HCT116 (cell line): ENCODE data around the gene RAET1E. TPM values are rescaled to one million over a fixed set of nuclear protein-coding genes. Genes with fewer than 3 reads are reported as not detected.
"Not testable (repeated sequence)": the region's sequence is repeated elsewhere in the genome, so short reads cannot be mapped to it uniquely, and the experiment has no call there.

Experiments used
- ATAC-seq: fragments of 200-7000 bp; cut with Tn5 transposase; 2 replicates; pipeline ENCODE4 v1.9.1; 2020; ENCODE audit warnings: mild to moderate bottlenecking, moderate library complexity
- BruUV-seq: library from RNA; stranded (reverse); fragments of 400-500 nt; replicated peaks from 2 replicates; lab custom pipeline; 2021; lab: Mats Ljungman, UMichigan
- CTCF ChIA-PET: fragments of 300-600 bp; sonication (Branson Sonifier 250); formaldehyde crosslinking; loops from one replicate; lab custom pipeline; 2021; ENCODE audit warnings: antibody characterized with exemption; lab: Charles Lee
- POLR2A ChIA-PET: fragments of 300-600, 350-600 bp; sonication (Branson Sonifier 250); formaldehyde crosslinking; loops from one replicate; lab custom pipeline; 2021; ENCODE audit warnings: antibody characterized with exemption; lab: Charles Lee
- RAD21 ChIA-PET, 2 experiments: fragments of 300-600 bp; sonication (Branson Sonifier 250); formaldehyde crosslinking; loops; one replicate each; lab custom pipeline; 2023; ENCODE audit warnings: low total read pairs in 2 of 2; ENCODE audit not compliant: uncharacterized antibody in 2 of 2, unreplicated experiment in 2 of 2, low non-redundant PET in 1 of 2; lab: Charles Lee
- DNase-seq: peaks from one replicate; pipeline ENCODE4 v3.0.0-alpha.2; 2010; ENCODE audit warnings: low read depth, low spot score
- H2AFZ ChIP-seq: fragments of 200-600 bp; shearing (Covaris generic), sonication (generic); 2 replicates; pipeline ENCODE4 v1.6.1; 2017; ENCODE audit warnings: low read depth, mixed run types, mixed read lengths, antibody characterized with exemption, low read length; ENCODE audit not compliant: poor library complexity, severe bottlenecking
- H3K27ac ChIP-seq: 2 replicates; pipeline ENCODE4 v1.5.1; 2012; ENCODE audit warnings: low read depth, low read length
- H3K27me3 ChIP-seq: fragments of 200-600 bp; sonication (generic); 2 replicates; pipeline ENCODE4 v1.6.1; 2016; ENCODE audit warnings: mixed run types, low read length, mixed read lengths; ENCODE audit not compliant: insufficient read depth
- H3K36me3 ChIP-seq, 2 experiments: fragments of 200-500 bp in 1 of 2; fragments of 200-600 bp in 1 of 2; sonication (Bioruptor generic) in 1 of 2; sonication (generic) in 1 of 2; 2 replicates each; pipeline versions ENCODE4 v1.5.1 to v1.6.1; 2014 to 2016; ENCODE audit warnings: low read length in 2 of 2, inconsistent platforms in 1 of 2, mixed read lengths in 1 of 2, mixed run types in 1 of 2; ENCODE audit not compliant: insufficient read depth in 2 of 2, control insufficient read depth in 1 of 2
- H3K4me1 ChIP-seq, 2 experiments: fragments of 200-600 bp in 1 of 2; sonication (generic) in 1 of 2; 2 replicates each; pipeline versions ENCODE4 v1.5.1 to v1.6.1; 2012 to 2017; ENCODE audit warnings: low read length in 2 of 2, inconsistent platforms in 1 of 2, mild to moderate bottlenecking in 1 of 2, mixed read lengths in 1 of 2, mixed run types in 1 of 2, moderate library complexity in 1 of 2; ENCODE audit not compliant: insufficient read depth in 2 of 2, control insufficient read depth in 1 of 2
- H3K4me2 ChIP-seq: fragments of 200-600 bp; sonication (generic); 2 replicates; pipeline ENCODE4 v1.6.1; 2017; ENCODE audit warnings: mixed run types, low read length, mixed read lengths
- H3K4me3 ChIP-seq, 2 experiments: fragments of 200-600 bp in 1 of 2; sonication (generic) in 1 of 2; replicated peaks in 1 of 2; 2 replicates each; pipeline ENCODE4 v1.5.1; 2011 to 2016; ENCODE audit warnings: low read length in 2 of 2, control low read depth in 1 of 2, low read depth in 1 of 2, mild to moderate bottlenecking in 1 of 2, mixed read lengths in 1 of 2, mixed run types in 1 of 2
- H3K79me2 ChIP-seq: fragments of 200-600 bp; sonication (generic); 2 replicates; pipeline ENCODE4 v1.6.1; 2017; ENCODE audit warnings: mild to moderate bottlenecking, mixed run types, low read length, moderate library complexity, mixed read lengths; ENCODE audit not compliant: insufficient read depth
- H3K9ac ChIP-seq: fragments of 200-600 bp; sonication (generic); 2 replicates; pipeline ENCODE4 v1.6.1; 2016; ENCODE audit warnings: low read length, mixed read lengths
- H3K9me2 ChIP-seq: fragments of 200-600 bp; sonication (generic), shearing (Covaris generic); 2 replicates; pipeline ENCODE4 v1.6.1; 2017; ENCODE audit warnings: mixed run types, mild to moderate bottlenecking, moderate library complexity; ENCODE audit not compliant: insufficient read depth
- H3K9me3 ChIP-seq, 2 experiments: fragments of 200-500 bp in 1 of 2; fragments of 200-600 bp in 1 of 2; sonication (Bioruptor generic) in 1 of 2; sonication (generic) in 1 of 2; 2 replicates each; pipeline ENCODE4 v1.6.1; 2014 to 2017; ENCODE audit warnings: low read length in 2 of 2, mixed read lengths in 2 of 2, inconsistent platforms in 1 of 2, low read depth in 1 of 2, mild to moderate bottlenecking in 1 of 2, mixed run types in 1 of 2, moderate library complexity in 1 of 2; ENCODE audit not compliant: control insufficient read depth in 1 of 2, insufficient read depth in 1 of 2
- H4K20me1 ChIP-seq: fragments of 200-600 bp; sonication (generic), shearing (Covaris generic); 2 replicates; pipeline ENCODE4 v1.6.1; 2017; ENCODE audit warnings: mixed run types, mild to moderate bottlenecking, moderate library complexity; ENCODE audit not compliant: insufficient read depth
- CTCF ChIP-seq, 3 experiments: fragments of 200-600 bp in 1 of 3; sonication (generic) in 1 of 3; IDR thresholded peaks in 2 of 3; conservative IDR thresholded peaks in 1 of 3; 2 replicates each; pipeline ENCODE4 v1.5.1; 2012 to 2017; ENCODE audit warnings: low read depth in 2 of 3, low read length in 2 of 3, antibody characterized with exemption in 1 of 3, borderline replicate concordance in 1 of 3, control low read depth in 1 of 3, mild to moderate bottlenecking in 1 of 3, mixed read lengths in 1 of 3, mixed run types in 1 of 3, moderate library complexity in 1 of 3; ENCODE audit not compliant: insufficient read depth in 1 of 3
- EZH2 ChIP-seq: fragments of 200-600 bp; sonication (generic); IDR thresholded peaks from 2 replicates; pipeline ENCODE4 v1.6.1; 2017; ENCODE audit warnings: antibody characterized with exemption, mixed run types
- RAD21 ChIP-seq: IDR thresholded peaks from 2 replicates; pipeline ENCODE4 v1.6.1; 2012; ENCODE audit warnings: low read depth, mild to moderate bottlenecking
- intact Hi-C: fragments of 100-400 bp; cut with micrococcal nuclease; formaldehyde crosslinking; loops from 2 replicates; pipeline ENCODE4 v1.10.0; 2022
- total RNA-seq: library from RNA; stranded (reverse); gene quantifications from one replicate; pipeline ENCODE4 v1.2.1, GENCODE V29; 2021; ENCODE audit not compliant: unreplicated experiment

The RAET1E gene
- total RNA-seq, 1 experiment from 2014 or later = 3.9 TPM

GRCh38 chr6:149938013-149938570 lies 40.2 kb upstream of the RAET1E start:
- RAD21 ChIA-PET, intact Hi-C loops, H3K36me3 ChIP-seq, BruUV-seq, DNase-seq, H2AFZ ChIP-seq, H3K27ac ChIP-seq, H3K27me3 ChIP-seq, H3K9me2 ChIP-seq, CTCF ChIA-PET, H3K4me3 ChIP-seq, H3K9ac ChIP-seq, H3K79me2 ChIP-seq, POLR2A ChIA-PET, H3K4me2 ChIP-seq, H4K20me1 ChIP-seq, H3K9me3 ChIP-seq: not testable (repeated sequence)
- ATAC-seq = peak; percentile 42
- peaks cover 2 to 11% of the 10 kb centered on the region in 2 experiments; a peak in 2 of 4 replicates for H3K4me1 ChIP-seq
- TF ChIP-seq RAD21 (peak; percentile 7; the same call in 1 of the 2 replicates), CTCF (IDR thresholded peaks at IDR 0.05 in 2 of 3, conservative IDR thresholded peaks at IDR 0.05 in 1 of 3; ENCODE audit: borderline replicate concordance in 1 of 3, insufficient read depth in 1 of 3, low read depth in 2 of 3, low read length in 2 of 3) (0 out of 6 replicates have a peak, but pooled peaks of 1 of the 3 experiments have one; percentile 1)

GRCh38 chr6:149936743-149937142 lies 38.8 kb upstream of the RAET1E start:
- intact Hi-C loops = no loop called here
- no peaks in the 10 kb centered on the region for H3K79me2 ChIP-seq
- H3K9ac ChIP-seq = no peak overlapping the region
- H3K27me3 ChIP-seq = no peaks in the 10 kb centered on the region
- H3K27ac ChIP-seq = no peak overlapping the region
- DNase-seq (no peak), ATAC-seq (no peak)
- ChIA-PET CTCF (no interaction called here), RAD21 (no interaction called here), POLR2A (no interaction called here)
- no TSS peak for BruUV-seq
- H3K4me3 ChIP-seq = no peak overlapping the region
- no peaks in the 10 kb centered on the region for H3K9me2 ChIP-seq
- H3K36me3 ChIP-seq = no peaks in the 10 kb centered on the region
- no peak overlapping the region for H2AFZ ChIP-seq
- no peaks in the 10 kb centered on the region for H3K9me3 ChIP-seq
- H3K4me1 ChIP-seq = peaks cover 2 to 6% of the 10 kb centered on the region in 2 experiments; a peak in 2 of 4 replicates
- no peaks in the 10 kb centered on the region for H4K20me1 ChIP-seq
- no peak for TF ChIP-seq EZH2
- no peak overlapping the region for H3K4me2 ChIP-seq
